Middle frontal gyrus (tissue), 1 donor: ENCODE results near the gene ZNF678.

Experiments used
- DNase-seq: peaks from one replicate; pipeline ENCODE4 v3.0.0-alpha.2; 2015; ENCODE audit warnings: low spot score; ENCODE audit errors: extremely low spot score

ZNF678 gene

DNA sequence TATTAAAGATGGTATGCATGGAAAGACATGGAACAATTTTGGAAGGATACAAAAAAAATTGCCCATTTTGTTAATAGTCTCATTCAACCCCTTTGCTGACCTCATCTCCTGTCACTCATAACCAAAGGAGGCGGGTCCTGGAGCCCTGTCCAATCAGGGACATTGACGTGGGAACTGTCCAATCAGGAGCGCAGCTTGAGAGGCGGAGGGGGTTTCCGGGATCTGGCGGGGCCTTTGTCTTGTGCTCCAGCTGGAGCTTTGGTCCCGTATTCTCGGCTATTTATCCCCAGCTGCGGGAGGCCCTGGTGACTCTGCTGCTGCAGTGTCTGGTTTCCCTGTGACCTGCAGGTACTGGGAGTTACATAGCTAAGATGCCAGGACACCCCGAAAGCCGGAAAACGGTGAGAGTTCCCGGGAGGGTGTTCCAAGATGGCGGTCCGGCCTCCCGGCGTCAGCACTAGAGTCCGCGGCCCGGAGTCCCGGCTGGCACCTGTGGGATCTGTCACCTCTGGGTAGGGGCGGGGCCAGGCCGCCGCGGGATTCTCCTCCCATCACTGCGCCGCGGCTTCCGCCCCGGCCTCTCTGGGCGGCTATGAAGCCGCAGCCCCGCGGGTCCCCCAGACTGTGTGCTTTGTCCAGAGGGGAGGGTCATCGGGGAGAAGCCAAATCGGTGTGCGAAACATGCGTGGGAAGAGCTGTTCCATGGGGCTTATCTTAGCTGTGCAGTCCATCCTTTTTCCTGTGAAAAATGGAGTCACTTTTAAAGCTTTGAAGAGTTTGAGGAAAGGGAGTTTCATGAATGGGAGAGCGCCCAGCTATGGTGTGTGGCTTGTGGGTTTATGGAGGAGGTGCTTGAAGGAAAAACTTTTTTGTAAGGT is at the start of gene ZNF678:
Gene ZNF678, plus strand, starts transcription at position 233 of the 878 bp plus-strand sequence. CDS start 87,436 bp downstream, outside the sequence.
- DNase-seq = peak; percentile 87

DNA sequence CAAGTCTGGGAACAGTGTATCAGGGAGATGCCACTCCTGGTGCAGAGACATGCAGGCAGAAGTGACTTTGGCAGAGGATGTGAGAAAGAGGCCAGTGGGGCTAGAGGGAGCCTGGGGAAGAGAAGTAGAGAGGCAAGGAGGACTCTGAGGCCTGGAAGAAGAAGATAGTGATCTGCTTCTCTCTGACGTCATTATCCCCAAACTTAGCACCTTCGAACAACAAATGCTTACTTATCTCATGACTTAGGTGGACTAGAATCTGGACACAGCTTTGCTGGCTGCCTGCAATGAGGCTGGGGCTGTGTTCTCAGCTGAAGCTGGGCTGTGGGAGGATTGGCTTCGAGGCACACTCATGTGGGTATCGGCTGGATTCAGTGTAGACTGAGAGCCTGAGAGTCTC is 44.5 kb upstream of the ZNF678 start:
- DNase-seq = no peak

DNA sequence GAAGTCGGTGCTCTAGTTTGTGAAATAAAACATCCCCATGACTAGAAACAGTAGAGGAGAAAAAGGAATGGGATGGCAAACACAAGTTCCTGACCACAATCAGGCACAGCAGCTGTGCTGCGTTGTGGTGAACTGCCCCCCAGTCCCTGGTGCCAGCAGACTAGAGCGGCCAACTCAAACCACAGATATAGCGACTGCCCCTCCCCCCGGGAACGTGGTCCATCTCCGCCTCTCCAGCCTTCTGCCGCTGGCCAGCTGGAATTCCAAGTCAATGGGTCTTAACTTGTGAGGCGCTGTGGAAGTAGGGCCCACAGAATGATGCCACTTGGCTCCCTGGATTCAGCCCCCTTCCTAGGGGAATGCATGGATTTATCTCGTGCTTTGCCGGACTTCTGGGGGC is 41.6 kb upstream of the ZNF678 start:
- no peak for DNase-seq

- no peak for DNase-seq
Observed at GRCh38 chr1:227526524-227526923, 36.8 kb upstream of the ZNF678 start.

- DNase-seq = no peak
Observed at GRCh38 chr1:227532019-227532619, 31.2 kb upstream of the ZNF678 start.

- no peak for DNase-seq
Observed at GRCh38 chr1:227540170-227541098, 22.9 kb upstream of the ZNF678 start.

GRCh38 chr1:227541129-227541528 is 22.2 kb upstream of the ZNF678 start:
- DNase-seq = no peak

DNA sequence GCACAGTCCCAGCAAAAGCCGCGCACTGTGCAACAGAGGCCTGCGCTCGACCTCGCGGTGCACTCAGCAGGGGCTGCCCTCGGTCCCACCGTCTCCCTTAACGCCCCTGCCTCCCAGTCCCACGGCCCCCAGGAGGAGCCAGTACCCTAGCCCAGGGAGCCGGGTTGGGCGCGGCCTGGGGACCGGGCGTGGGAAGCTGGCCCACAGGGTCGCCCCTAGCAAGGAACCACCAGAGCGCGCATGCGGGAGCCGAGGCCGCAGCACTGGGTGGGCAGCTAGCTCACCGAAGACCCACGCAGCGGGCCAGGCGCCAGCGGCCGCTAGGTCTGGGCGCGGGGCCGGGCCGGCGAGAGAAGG is 21.6 kb upstream of the ZNF678 start:
- DNase-seq = no peak

DNA sequence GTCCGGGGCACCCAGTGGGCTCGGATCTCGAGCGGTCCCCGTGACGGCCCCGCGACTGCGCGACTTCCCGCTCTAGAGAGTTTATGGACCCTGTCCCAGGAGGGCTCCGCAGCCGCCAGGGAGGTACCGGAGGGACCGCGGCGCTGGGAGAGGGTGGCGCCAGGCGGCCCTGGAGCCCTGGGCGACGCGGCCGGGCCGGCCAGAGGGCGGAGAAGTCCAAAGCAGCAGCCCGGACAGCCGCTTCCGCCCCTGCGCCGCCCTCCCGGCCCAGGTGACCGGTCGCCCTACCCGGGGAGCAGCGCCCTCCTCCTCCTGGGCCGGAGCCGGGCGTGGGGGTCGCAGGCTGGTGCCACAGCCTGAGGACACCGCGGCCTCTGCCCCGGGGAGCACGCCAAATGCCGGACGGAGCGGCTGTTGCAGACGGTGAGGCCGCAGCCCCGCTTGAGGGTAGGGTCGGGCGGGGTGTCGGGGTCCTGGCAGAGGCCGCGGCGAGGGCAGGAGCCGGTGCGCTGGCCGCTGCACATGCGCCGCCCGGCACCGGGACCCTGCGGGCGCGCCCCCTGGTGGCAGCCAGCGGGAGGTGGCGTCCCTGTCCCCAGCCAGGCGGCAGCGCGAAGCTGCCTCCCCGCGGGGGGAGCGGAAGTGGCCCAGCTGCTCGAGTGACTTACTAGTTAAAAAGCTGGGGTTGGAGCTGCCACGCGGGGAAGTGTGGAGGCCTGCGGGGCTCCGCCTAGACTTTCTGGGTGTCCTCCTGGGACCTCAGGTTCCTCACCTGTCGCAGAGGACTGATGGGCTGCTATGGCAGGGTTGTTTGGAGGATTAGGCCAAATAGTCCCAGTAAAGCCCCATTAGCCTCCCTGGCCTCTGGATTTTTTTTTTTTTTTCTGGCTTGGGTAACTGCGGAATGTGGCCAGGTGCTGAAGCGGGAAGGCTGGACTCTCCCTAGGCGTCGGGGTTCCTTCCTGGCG is 20.9 kb upstream of the ZNF678 start:
- DNase-seq = peak; percentile 73

DNA sequence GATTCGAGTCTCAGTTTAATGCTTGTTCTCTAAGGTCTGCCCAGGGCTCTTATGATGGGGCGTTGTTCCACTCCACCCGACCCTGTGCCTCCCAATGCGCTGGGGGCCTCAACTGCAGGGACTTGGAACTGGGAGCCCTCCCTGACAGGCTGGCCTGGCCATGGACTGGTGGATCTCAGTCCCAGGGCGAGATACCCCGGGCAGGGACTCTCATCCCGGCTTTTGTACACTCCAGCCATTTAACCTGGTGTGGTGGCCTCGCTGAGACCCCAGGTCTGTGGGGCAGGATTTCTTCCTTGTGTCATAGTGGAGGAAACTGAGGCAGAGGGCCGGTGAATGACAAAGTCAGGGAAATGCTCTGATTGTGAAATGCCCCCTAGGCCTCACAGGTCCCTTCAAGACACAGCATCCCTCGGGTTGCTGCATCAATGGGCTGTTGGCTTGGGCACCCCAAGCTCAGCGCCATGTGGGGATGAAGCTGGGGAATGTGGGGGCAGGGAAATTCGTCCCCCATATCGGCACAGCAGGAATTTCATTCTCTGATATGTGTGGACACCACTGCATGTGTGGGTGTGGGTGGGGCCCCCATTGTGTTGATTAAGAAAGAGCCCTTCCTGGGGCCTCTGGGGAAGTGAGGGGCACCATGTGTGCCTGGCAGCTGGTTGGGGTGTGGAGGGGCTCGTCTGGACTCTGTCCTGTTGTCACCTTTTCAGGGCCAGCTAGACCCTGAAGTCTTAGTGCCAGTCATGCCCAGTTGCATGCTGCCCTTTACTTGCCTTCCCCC is 19.9 kb upstream of the ZNF678 start:
- DNase-seq = no peak

DNA sequence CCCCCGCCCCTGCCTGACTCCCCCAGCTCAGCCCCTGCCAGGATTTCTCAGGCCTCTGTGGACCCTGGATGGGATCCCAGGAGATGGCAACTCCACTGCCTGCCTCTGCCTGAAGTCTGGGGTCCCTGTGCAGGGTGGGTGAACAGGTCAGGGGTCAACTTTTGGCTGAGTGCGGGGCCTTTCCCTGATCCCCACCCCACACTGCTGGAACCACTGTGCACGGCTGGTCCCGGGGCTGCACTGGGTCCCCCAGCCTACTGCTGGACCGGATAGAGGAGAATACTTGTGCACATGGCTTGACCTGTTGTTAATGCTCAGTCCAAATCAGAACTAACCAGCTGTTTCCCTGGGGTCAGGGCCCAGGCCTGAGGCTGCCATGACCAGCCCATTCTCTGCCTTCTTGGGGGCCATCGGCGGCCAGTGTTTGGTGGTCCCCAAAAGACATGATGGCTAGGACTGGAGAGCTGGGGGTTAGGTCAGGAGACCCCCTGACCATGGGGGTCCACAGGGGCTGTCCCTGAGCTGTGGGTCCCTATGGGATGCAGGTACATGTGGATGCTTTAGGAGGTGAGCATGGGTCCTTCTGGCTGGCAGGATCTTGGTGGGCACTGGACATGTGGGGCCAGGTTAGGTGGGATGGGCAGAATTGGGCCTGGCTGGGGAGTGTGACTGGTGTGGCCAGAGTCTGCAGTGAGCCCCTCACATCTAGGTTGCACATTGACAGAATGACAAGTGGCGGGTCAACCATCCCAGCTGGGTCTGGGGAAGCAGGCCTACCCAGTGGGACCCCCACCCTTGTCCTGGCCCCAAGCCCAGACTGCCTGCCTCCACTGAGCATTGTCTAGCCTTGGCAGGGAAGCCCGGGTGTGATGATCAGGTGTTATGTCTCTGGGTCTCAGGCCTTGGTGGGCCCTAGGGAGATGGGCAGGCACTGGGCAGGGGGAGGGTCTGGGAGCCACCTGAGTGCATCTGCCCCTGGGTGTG is 19.0 kb upstream of the ZNF678 start:
- no peak for DNase-seq

DNA sequence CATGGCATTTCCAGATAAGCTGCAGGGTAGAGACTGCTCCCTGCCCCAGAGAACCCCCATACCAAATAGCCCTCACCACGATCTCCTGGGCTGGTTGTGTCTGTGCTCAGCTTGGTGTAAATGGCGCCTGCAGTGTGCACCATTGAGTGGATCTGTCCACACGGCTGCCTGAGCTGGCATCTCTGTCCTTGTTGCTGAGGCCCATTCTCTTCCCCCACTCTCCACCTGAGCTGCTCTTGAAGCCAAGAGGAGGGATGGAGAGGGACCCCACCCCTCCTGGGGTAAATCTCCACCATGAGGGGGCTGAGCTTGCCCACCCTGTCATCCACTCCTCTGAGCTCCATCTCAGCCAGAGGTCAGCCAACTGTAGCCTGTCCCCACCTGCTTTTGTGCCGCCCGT is 18.0 kb upstream of the ZNF678 start:
- DNase-seq = no peak

DNA sequence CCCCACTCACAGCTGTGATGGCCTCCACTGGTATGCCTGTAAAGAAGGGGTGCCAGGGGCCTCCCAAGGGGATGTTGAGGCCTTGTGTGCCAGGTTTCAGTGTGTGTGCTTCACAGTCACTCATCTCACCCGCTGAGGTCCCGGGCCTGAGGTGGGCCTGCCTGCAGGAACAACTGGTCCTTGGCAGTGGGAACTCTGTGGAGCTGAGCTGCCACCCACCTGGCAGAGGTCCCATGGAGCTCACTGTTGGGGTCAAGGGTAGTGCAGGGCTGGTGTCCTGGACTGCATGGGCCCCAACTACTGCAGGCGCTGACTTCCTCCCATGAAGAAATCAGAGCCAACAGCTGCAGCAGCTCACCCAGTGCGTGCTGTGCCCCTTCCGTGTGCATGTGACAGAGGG is 17.3 kb upstream of the ZNF678 start:
- no peak for DNase-seq

GRCh38 chr1:227546598-227547309 is 16.6 kb upstream of the ZNF678 start:
- no peak for DNase-seq

DNA sequence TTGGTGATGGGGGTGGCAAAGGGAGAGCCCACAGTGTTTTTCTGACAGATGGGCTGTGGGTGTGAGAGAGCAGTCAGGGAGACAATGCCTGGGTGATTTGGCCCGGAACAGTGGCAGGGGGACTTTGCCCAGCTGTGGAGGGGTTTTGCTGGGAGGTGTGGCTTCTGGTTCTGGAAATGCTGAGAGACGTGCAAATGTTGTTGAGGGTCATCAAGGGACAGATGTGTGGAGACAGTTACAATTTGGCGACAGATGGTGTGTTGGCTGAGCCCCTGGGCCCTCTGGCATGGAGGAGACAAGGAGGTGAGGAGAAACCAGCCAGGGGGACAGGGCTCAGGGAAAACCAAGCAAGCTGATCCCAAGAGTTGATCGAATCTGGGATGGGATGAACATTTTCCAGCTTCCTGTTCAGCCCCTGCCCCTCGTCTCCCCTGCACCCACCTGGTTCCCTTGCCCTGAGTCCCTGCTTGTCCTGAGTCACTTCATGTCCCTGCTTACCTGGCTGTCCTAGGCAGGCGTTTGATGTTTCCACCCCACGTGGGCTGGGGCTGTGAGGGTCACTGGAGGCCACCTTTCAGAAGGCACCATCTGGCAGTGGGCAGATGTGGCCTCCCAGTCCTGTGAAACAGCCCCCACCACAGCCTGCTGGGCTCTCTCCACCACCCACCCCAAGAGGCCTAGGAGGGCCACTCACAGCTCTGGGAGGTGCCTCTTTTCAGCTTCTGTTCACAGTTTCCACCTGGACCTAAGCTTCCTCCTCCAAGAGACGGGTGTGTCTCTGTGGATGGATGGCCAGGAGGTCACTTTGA is 15.8 kb upstream of the ZNF678 start:
- no peak for DNase-seq

- DNase-seq = no peak
Observed at GRCh38 chr1:227548119-227548397, 15.3 kb upstream of the ZNF678 start.

DNA sequence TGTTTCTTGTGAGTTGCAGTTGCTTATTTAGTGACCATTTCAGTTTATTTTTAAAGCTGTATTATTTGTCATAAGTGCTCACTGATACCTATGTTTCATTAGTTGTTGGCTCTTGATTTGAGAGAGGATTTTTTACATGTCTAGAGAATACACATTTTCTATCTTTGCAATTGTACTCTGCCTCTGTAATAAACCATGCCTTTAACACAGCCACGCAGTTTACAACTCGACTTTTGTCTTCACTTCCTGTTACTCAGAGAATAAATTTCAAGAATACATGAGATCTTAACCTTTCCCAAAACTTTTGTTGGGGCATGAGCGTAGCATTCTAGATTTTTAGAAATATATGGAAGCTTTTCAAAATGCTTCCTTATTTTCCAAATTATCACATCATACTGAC is 14.9 kb upstream of the ZNF678 start:
- DNase-seq = no peak
